ENCODE results near the gene KCNE1. TPM values are rescaled to one million over a fixed set of nuclear protein-coding genes. Genes with fewer than 3 reads are reported as not detected.

KCNE1 gene
- total and polyA plus RNA-seq, 10 of the 15 experiments (the other 5 are each of a cell fraction or from before 2014, with no cell fraction given) = 0.06 to 0.18 (median 0.09) TPM; not detected in 5

GRCh38 chr21:34523019-34523555 lies 11.1 kb upstream of the KCNE1 start:
- no peaks in the 10 kb centered on the region for H3K27me3 ChIP-seq (replicated peaks in 1 of 2; ENCODE audit: control insufficient read depth in 2 of 2, insufficient read depth in 2 of 2, low read length in 1 of 2)
- no peak for TF ChIP-seq SMARCA5 (IDR thresholded peaks at IDR 0.05)
- TF ChIP-seq LARP7 (IDR thresholded peaks at IDR 0.05) = no peak
- no peak for TF ChIP-seq GABPA (IDR thresholded peaks at IDR 0.05; ENCODE audit: low read depth)
- TF ChIP-seq ZNF274 (IDR thresholded peaks at IDR 0.05; ENCODE audit: insufficient read depth, insufficient read length) = no peak
- no peak for TF ChIP-seq ZNF217 (IDR thresholded peaks at IDR 0.05)
- TF ChIP-seq ZNF622 (IDR thresholded peaks at IDR 0.05) = no peak
- no peak for TF ChIP-seq PAX5 (IDR thresholded peaks at IDR 0.05; ENCODE audit: borderline replicate concordance, low read depth, low read length)
- no TSS peak for BruUV-seq (replicated peaks)
- peaks cover 0 to 2% of the 10 kb centered on the region in 2 experiments; a peak in 1 of 4 replicates for H3K36me3 ChIP-seq (ENCODE audit: control insufficient read depth in 2 of 2, insufficient read depth in 2 of 2, low read length in 1 of 2)
- intact Hi-C loops (cut with micrococcal nuclease; ENCODE audit: unreplicated experiment) (no loop called here), in situ Hi-C loops (cut with MboI) (no loop called here)
- ChIA-PET CTCF (interaction anchor here (0.6 to 4.8 kb wide), 4 partner anchors 12 to 1290 kb away, joined by 3 to 26 read pairs (median 14); no protein-coding TSS in a partner anchor), SMC1A (ENCODE audit: uncharacterized antibody, unreplicated experiment) (interaction anchor here (1.1 to 1.5 kb wide), 3 partner anchors 12 to 80 kb away, joined by 3 to 5 read pairs (median 3); no protein-coding TSS in a partner anchor), POLR2A (no interaction called here), RAD21 (ENCODE audit: unreplicated experiment) (interaction anchor here (1.2 to 2.0 kb wide), 2 partner anchors 12 to 80 kb away, joined by 3 to 4 read pairs; no protein-coding TSS in a partner anchor)
- DNase-seq (ENCODE audit: low read depth, low spot score) = no peak
- H3K4me1 ChIP-seq (ENCODE audit: control insufficient read depth, insufficient read depth, low read length) = peaks cover 14% of the 10 kb centered on the region
- H3K9me3 ChIP-seq (replicated peaks; ENCODE audit: control insufficient read depth, insufficient read depth, low read length) = no peaks in the 10 kb centered on the region
- no peak overlapping the region for H3K9ac ChIP-seq (ENCODE audit: control insufficient read depth, insufficient read depth, low read length)
- H3K4me2 ChIP-seq (ENCODE audit: control insufficient read depth, insufficient read depth) = no peak overlapping the region
- no peak overlapping the region for H3K27ac ChIP-seq (ENCODE audit: control insufficient read depth, insufficient read depth)
- no peak for ATAC-seq
- H2AFZ ChIP-seq (ENCODE audit: control insufficient read depth, low read depth, low read length) = no peak overlapping the region
- H3K4me3 ChIP-seq = no peak overlapping the region
- no peaks in the 10 kb centered on the region for H4K20me1 ChIP-seq (ENCODE audit: control insufficient read depth, insufficient read depth)
- FAIRE-seq = no peak
- no peaks in the 10 kb centered on the region; the same call in 1 of the 2 replicates for H3K79me2 ChIP-seq (ENCODE audit: control insufficient read depth, insufficient read depth, low read length)
- WGBS (ENCODE audit: insufficient coverage, insufficient replicate concordance, low lambda C conversion rate, missing lambda C conversion rate) = 94% methylated on average over 7 of the region's 7 CpGs

GRCh38 chr21:34522284-34522683 lies 10.3 kb upstream of the KCNE1 start:
- POLR2A ChIA-PET = interaction anchor here (0.7 kb wide), 1 partner anchor 902 kb away, joined by 3 read pairs; no protein-coding TSS in a partner anchor
- in situ Hi-C loops (cut with MboI) (no loop called here), intact Hi-C loops (cut with micrococcal nuclease; ENCODE audit: unreplicated experiment) (no loop called here)
- CTCF ChIA-PET = interaction anchor here (0.6 to 4.8 kb wide), 4 partner anchors 11 to 109 kb away, joined by 3 to 23 read pairs (median 4); no protein-coding TSS in a partner anchor
- ATAC-seq (no peak), FAIRE-seq (no peak), DNase-seq (ENCODE audit: low read depth, low spot score) (no peak)
- Histone ChIP-seq H3K9me3 (replicated peaks; ENCODE audit: control insufficient read depth, insufficient read depth, low read length) (no peaks in the 10 kb centered on the region), H3K27ac (ENCODE audit: control insufficient read depth, insufficient read depth) (no peak overlapping the region), H3K4me2 (ENCODE audit: control insufficient read depth, insufficient read depth) (0 out of 2 replicates have a peak overlapping the region, but pooled peaks have one; percentile 38), H3K79me2 (ENCODE audit: control insufficient read depth, insufficient read depth, low read length) (no peaks in the 10 kb centered on the region; the same call in 1 of the 2 replicates), H3K4me1 (ENCODE audit: control insufficient read depth, insufficient read depth, low read length) (peaks cover 14% of the 10 kb centered on the region), H3K4me3 (no peak overlapping the region), H3K36me3 (ENCODE audit: control insufficient read depth in 2 of 2, insufficient read depth in 2 of 2, low read length in 1 of 2) (peaks cover 0 to 2% of the 10 kb centered on the region in 2 experiments; a peak in 1 of 4 replicates), H4K20me1 (ENCODE audit: control insufficient read depth, insufficient read depth) (no peaks in the 10 kb centered on the region), H2AFZ (ENCODE audit: control insufficient read depth, low read depth, low read length) (no peak overlapping the region), H3K9ac (ENCODE audit: control insufficient read depth, insufficient read depth, low read length) (no peak overlapping the region), H3K27me3 (replicated peaks in 1 of 2; ENCODE audit: control insufficient read depth in 2 of 2, insufficient read depth in 2 of 2, low read length in 1 of 2) (no peaks in the 10 kb centered on the region)
- BruUV-seq (replicated peaks) = no TSS peak
- 66% methylated on average over 6 of the region's 6 CpGs for WGBS (ENCODE audit: insufficient coverage, insufficient replicate concordance, low lambda C conversion rate, missing lambda C conversion rate)
- SMC1A ChIA-PET (ENCODE audit: uncharacterized antibody, unreplicated experiment) = interaction anchor here (0.6 to 1.5 kb wide), 3 partner anchors 11 to 60 kb away, joined by 3 to 5 read pairs (median 4); no protein-coding TSS in a partner anchor
- TF ChIP-seq WRNIP1 (IDR thresholded peaks at IDR 0.05; ENCODE audit: borderline replicate concordance, low read depth, low read length) (no peak), MLLT1 (IDR thresholded peaks at IDR 0.05) (no peak), TBL1XR1 (IDR thresholded peaks at IDR 0.05; ENCODE audit: low read depth, low read length) (no peak), ATF2 (IDR thresholded peaks at IDR 0.05; ENCODE audit: low read length) (no peak), POU2F2 (IDR thresholded peaks at IDR 0.05; ENCODE audit: borderline replicate concordance, low read depth, low read length) (peak; percentile 50; the same call in 1 of the 3 replicates), BHLHE40 (IDR thresholded peaks at IDR 0.05; ENCODE audit: borderline replicate concordance in 1 of 2, low read depth in 2 of 2, low read length in 1 of 2) (peak in 1 of 2 experiments; percentile 24; a peak in 1 of 4 replicates)
- RAD21 ChIA-PET (ENCODE audit: unreplicated experiment) = interaction anchor here (1.2 to 2.0 kb wide), 3 partner anchors 11 to 81 kb away, joined by 3 to 5 read pairs (median 4); no protein-coding TSS in a partner anchor

Measured in GM12878 (cell line).